GM12891 (cell line): ENCODE results near the gene MIA2.

Experiments used
- POLR2A ChIP-seq: IDR thresholded peaks from 2 replicates; pipeline ENCODE4 v1.6.1; 2011; ENCODE audit warnings: low read depth, low read length, control low read depth
- POLR2AphosphoS5 ChIP-seq: IDR thresholded peaks from 2 replicates; pipeline ENCODE4 v1.6.1; 2011; ENCODE audit warnings: low read depth, low read length, control low read depth
- SPI1 ChIP-seq: IDR thresholded peaks from 2 replicates; pipeline ENCODE4 v1.6.1; 2011; ENCODE audit warnings: low read depth, low read length, control low read depth
- TAF1 ChIP-seq: IDR thresholded peaks from 2 replicates; pipeline ENCODE4 v1.6.1; 2011; ENCODE audit warnings: low read depth, low read length, control low read depth

GRCh38 chr14:39186941-39187525 is 46.7 kb upstream of the MIA2 start:
- TF ChIP-seq TAF1 (no peak), POLR2A (no peak), POLR2AphosphoS5 (peak; percentile 42), SPI1 (no peak)
